GM23338 (cell line): ENCODE data around the gene IL4I1. TPM values are rescaled to one million over a fixed set of nuclear protein-coding genes. Genes with fewer than 3 reads are reported as not detected.
A peak's percentile ranks its signal among the peaks of the same experiment; 100 is the strongest.

Experiments used
- ATAC-seq: fragments of 200-7000 bp; cut with Tn5 transposase; 3 replicates; pipeline ENCODE4 v1.9.1; 2020
- DNase-seq: peaks from one replicate; pipeline ENCODE4 v3.0.0-alpha.2; 2015; ENCODE audit warnings: low spot score
- H2AFZ ChIP-seq: fragments of 200-600 bp; sonication (generic); 2 replicates; pipeline ENCODE4 v1.8.0; 2016; ENCODE audit warnings: antibody characterized with exemption, mild to moderate bottlenecking, moderate library complexity
- H3F3A ChIP-seq: fragments of 200-600 bp; sonication (generic); replicated peaks from 2 replicates; pipeline ENCODE4 v1.8.0; 2017; ENCODE audit warnings: antibody characterized with exemption, mixed run types, low read depth
- H3K27ac ChIP-seq: fragments of 200-600 bp; sonication (generic); 2 replicates; pipeline ENCODE4 v1.6.1; 2016; ENCODE audit warnings: low read depth
- H3K27me3 ChIP-seq: fragments of 200-600 bp; sonication (generic); 2 replicates; pipeline ENCODE4 v1.8.0; 2016; ENCODE audit warnings: mild to moderate bottlenecking, mixed run types, moderate library complexity; ENCODE audit not compliant: insufficient read depth
- H3K36me3 ChIP-seq: fragments of 200-600 bp; sonication (generic); 2 replicates; pipeline ENCODE4 v1.8.0; 2016; ENCODE audit warnings: mild to moderate bottlenecking; ENCODE audit not compliant: insufficient read depth
- H3K4me1 ChIP-seq: fragments of 200-600 bp; sonication (generic); 2 replicates; pipeline ENCODE4 v1.8.0; 2016; ENCODE audit warnings: mild to moderate bottlenecking, moderate library complexity; ENCODE audit not compliant: insufficient read depth
- H3K4me2 ChIP-seq: fragments of 200-600 bp; sonication (generic); 2 replicates; pipeline ENCODE4 v1.7.1; 2017; ENCODE audit warnings: mixed run types
- H3K4me3 ChIP-seq: fragments of 200-600 bp; sonication (generic); 2 replicates; pipeline ENCODE4 v1.6.1; 2016; ENCODE audit warnings: mixed run types
- H3K79me2 ChIP-seq: fragments of 200-600 bp; sonication (generic); replicated peaks from 2 replicates; pipeline ENCODE4 v1.8.0; 2017; ENCODE audit warnings: mild to moderate bottlenecking; ENCODE audit not compliant: insufficient read depth
- H3K9me2 ChIP-seq: fragments of 200-600 bp; sonication (generic); 2 replicates; pipeline ENCODE4 v1.8.0; 2017; ENCODE audit not compliant: insufficient read depth
- H4K20me1 ChIP-seq: fragments of 200-600 bp; sonication (generic); replicated peaks from 2 replicates; pipeline ENCODE4 v1.8.0; 2017; ENCODE audit warnings: mild to moderate bottlenecking; ENCODE audit not compliant: insufficient read depth
- H3K27ac Mint-ChIP-seq: 2 replicates; pipeline ENCODE4 v1.8.0; 2020; ENCODE audit warnings: inconsistent platforms, mild to moderate bottlenecking, moderate library complexity, mixed read lengths
- H3K27me3 Mint-ChIP-seq: 3 replicates; pipeline ENCODE4 v1.8.0; 2022; ENCODE audit warnings: low read depth, mild to moderate bottlenecking, moderate library complexity, mixed read lengths, inconsistent platforms; ENCODE audit not compliant: insufficient read depth, poor library complexity
- H3K36me3 Mint-ChIP-seq: 3 replicates; pipeline ENCODE4 v1.8.0; 2021; ENCODE audit warnings: low read depth, mild to moderate bottlenecking, inconsistent platforms, moderate library complexity, mixed read lengths
- H3K4me1 Mint-ChIP-seq: 3 replicates; pipeline ENCODE4 v1.8.0; 2020; ENCODE audit warnings: mild to moderate bottlenecking, inconsistent platforms, mixed read lengths
- H3K4me3 Mint-ChIP-seq: 3 replicates; pipeline ENCODE4 v1.8.0; 2021; ENCODE audit warnings: moderate library complexity, mild to moderate bottlenecking, inconsistent platforms, mixed read lengths
- H3K9me3 Mint-ChIP-seq: 3 replicates; pipeline ENCODE4 v1.8.0; 2020; ENCODE audit warnings: moderate library complexity, mild to moderate bottlenecking, inconsistent platforms, mixed read lengths
- CREB1 ChIP-seq: fragments of 250-450 bp; sonication (Bioruptor Pico); IDR thresholded peaks from 2 replicates; pipeline ENCODE4 v1.5.0; 2020; ENCODE audit warnings: low read depth, mild to moderate bottlenecking, moderate library complexity
- EZH2 ChIP-seq: fragments of 200-600 bp; sonication (generic); IDR thresholded peaks from one replicate; pipeline ENCODE4 v1.8.0; 2017; ENCODE audit warnings: antibody characterized with exemption, mild to moderate bottlenecking, low read depth; ENCODE audit not compliant: unreplicated experiment
- EZH2phosphoT487 ChIP-seq: fragments of 200-600 bp; sonication (generic); IDR thresholded peaks from one replicate; pipeline ENCODE4 v1.8.1; 2018; ENCODE audit warnings: antibody characterized with exemption; ENCODE audit not compliant: unreplicated experiment
- JUNB ChIP-seq: IDR thresholded peaks from one replicate; pipeline ENCODE4 v1.6.1; 2016; ENCODE audit warnings: antibody characterized with exemption; ENCODE audit not compliant: unreplicated experiment
- NANOG ChIP-seq: IDR thresholded peaks from 2 replicates; pipeline ENCODE4 v1.6.1; 2016; ENCODE audit warnings: antibody characterized with exemption, borderline replicate concordance
- POLR2AphosphoS5 ChIP-seq: IDR thresholded peaks from 2 replicates; pipeline ENCODE4 v1.6.1; 2016; ENCODE audit warnings: antibody characterized with exemption, low read depth
- STAT1 ChIP-seq: IDR thresholded peaks from one replicate; pipeline ENCODE4 v1.6.1; 2016; ENCODE audit warnings: antibody characterized with exemption; ENCODE audit not compliant: unreplicated experiment
- ZNF114 ChIP-seq: fragments of 250-450 bp; sonication (Bioruptor Pico); IDR thresholded peaks from 2 replicates; pipeline ENCODE4 v1.5.0; 2020; ENCODE audit warnings: mild to moderate bottlenecking, moderate library complexity
- ZNF331 ChIP-seq: fragments of 250-450 bp; sonication (Bioruptor Pico); IDR thresholded peaks from 2 replicates; pipeline ENCODE4 v1.5.0; 2020; ENCODE audit warnings: low read depth, mild to moderate bottlenecking, moderate library complexity
- long read RNA-seq: library from polyadenylated mRNA; unstranded; transcript quantifications from one replicate; pipeline ENCODE4 v2.0.0, GENCODE V29; 2020; ENCODE audit not compliant: unreplicated experiment
- polyA plus RNA-seq: library from polyadenylated mRNA; unstranded; fragments of >200 nt; fragmentation: Nextera tagmentation; extraction: Ambion mirVana; gene quantifications from 2 replicates; pipeline ENCODE4 v1.2.1, GENCODE V29; 2016
- total RNA-seq: library from RNA; depleted of rRNA; stranded (reverse); fragments of >200 nt; shearing (Covaris generic); gene quantifications from 2 replicates; pipeline ENCODE4 v1.2.3, GENCODE V29; 2014; rRNA removed
- TF ChIP-seq, protein P1 (sequence below), 2 experiments: fragments of 200-600 bp in 1 of 2; sonication (generic) in 1 of 2; conservative IDR thresholded peaks; 2 replicates each; pipeline versions ENCODE4 v1.5.1 to v1.6.1; 2016 to 2017; ENCODE audit warnings: antibody characterized with exemption in 2 of 2, low read depth in 2 of 2, mild to moderate bottlenecking in 2 of 2, moderate library complexity in 1 of 2
- TF ChIP-seq, protein P2 (sequence below): IDR thresholded peaks from one replicate; pipeline ENCODE4 v1.6.1; 2018; ENCODE audit warnings: antibody characterized with exemption; ENCODE audit not compliant: unreplicated experiment
- TF ChIP-seq, protein P3 (sequence below): IDR thresholded peaks from 2 replicates; pipeline ENCODE4 v1.6.1; 2016; ENCODE audit warnings: antibody characterized with exemption

Gene IL4I1, protein sequence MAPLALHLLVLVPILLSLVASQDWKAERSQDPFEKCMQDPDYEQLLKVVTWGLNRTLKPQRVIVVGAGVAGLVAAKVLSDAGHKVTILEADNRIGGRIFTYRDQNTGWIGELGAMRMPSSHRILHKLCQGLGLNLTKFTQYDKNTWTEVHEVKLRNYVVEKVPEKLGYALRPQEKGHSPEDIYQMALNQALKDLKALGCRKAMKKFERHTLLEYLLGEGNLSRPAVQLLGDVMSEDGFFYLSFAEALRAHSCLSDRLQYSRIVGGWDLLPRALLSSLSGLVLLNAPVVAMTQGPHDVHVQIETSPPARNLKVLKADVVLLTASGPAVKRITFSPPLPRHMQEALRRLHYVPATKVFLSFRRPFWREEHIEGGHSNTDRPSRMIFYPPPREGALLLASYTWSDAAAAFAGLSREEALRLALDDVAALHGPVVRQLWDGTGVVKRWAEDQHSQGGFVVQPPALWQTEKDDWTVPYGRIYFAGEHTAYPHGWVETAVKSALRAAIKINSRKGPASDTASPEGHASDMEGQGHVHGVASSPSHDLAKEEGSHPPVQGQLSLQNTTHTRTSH
- total RNA-seq = 0.50 and 0.69 TPM in 2 replicates
- polyA plus RNA-seq = 0.57 and 0.60 TPM in 2 replicates
- long read RNA-seq, partial matches to known transcripts = 1 of 1 reads
- long read RNA-seq, other reads (novel, unspliced or antisense) = 0 of 1 reads

DNA sequence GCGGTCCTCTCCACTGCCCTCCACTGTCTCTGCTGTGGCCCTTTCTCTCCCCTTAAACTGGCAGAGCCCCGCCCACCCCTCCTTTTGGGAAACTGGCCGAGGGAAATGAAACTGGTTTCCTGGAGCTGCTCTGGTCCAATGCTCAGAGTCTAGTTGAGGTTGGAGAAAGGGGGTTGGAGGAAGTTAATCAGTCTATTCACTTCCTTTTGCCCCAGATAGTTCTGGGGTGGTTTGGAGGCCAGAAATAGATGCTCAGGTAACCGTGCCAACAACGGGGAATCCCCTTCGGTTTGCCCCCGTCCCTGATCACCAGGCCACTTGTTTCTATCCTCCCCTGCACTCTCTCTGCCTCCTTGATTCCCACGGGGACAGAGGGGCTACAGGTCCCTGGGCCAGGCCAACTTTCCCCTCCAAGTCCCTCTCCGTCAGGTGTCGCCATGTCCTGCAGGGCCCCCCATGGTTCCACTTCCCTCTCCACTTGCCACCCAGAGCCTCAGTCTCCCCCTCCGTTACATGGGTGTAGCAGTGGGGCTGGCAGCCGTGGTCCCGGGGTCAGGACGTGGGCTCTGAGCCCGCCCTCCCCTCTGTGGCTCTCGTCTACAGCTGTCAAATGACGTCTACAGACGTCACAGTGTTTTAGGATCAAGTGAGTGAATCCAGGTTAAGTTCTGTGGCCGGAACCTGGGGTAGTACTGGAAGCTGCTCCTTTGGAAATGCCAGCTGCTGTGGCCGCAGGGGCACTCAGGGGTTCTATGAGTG, at the start of gene IL4I1:
IL4I1 (minus strand) TSS at position 25 of the 759 bp plus-strand sequence. CDS start 727 bp downstream, outside the sequence.
- DNase-seq (no peak), ATAC-seq (peak; percentile 18)
- Mint-ChIP-seq H3K4me3 (no peak within 1 kb of the TSS; the same call in 2 of the 3 replicates), H3K27ac (no peak within 1 kb of the TSS), H3K36me3 (no peaks in the 10 kb centered on the region), H3K4me1 (peaks cover 7% of the 10 kb centered on the region), H3K27me3 (peaks cover 11% of the 10 kb centered on the region), H3K9me3 (no peaks in the 10 kb centered on the region; the same call in 2 of the 3 replicates)
- H3K9me2 ChIP-seq = no peaks in the 10 kb centered on the region
- no peak within 1 kb of the TSS for H2AFZ ChIP-seq
- H4K20me1 ChIP-seq = no peaks in the 10 kb centered on the region
- no peaks in the 10 kb centered on the region for H3F3A ChIP-seq
- no peaks in the 10 kb centered on the region for H3K4me1 ChIP-seq
- H3K36me3 ChIP-seq = no peaks in the 10 kb centered on the region
- no peak within 1 kb of the TSS for H3K4me2 ChIP-seq
- H3K27ac ChIP-seq = no peak within 1 kb of the TSS
- H3K4me3 ChIP-seq = no peak within 1 kb of the TSS
- no peaks in the 10 kb centered on the region for H3K79me2 ChIP-seq
- no peaks in the 10 kb centered on the region for H3K27me3 ChIP-seq
- TF ChIP-seq ZNF331 (CRISPR knock-in tag) (no peak), ZNF114 (CRISPR knock-in tag) (no peak), POLR2AphosphoS5 (no peak), STAT1 (no peak), EZH2phosphoT487 (no peak), JUNB (no peak), CREB1 (CRISPR knock-in tag) (no peak), NANOG (no peak), EZH2 (no peak)
- TF ChIP-seq, protein P1, sequence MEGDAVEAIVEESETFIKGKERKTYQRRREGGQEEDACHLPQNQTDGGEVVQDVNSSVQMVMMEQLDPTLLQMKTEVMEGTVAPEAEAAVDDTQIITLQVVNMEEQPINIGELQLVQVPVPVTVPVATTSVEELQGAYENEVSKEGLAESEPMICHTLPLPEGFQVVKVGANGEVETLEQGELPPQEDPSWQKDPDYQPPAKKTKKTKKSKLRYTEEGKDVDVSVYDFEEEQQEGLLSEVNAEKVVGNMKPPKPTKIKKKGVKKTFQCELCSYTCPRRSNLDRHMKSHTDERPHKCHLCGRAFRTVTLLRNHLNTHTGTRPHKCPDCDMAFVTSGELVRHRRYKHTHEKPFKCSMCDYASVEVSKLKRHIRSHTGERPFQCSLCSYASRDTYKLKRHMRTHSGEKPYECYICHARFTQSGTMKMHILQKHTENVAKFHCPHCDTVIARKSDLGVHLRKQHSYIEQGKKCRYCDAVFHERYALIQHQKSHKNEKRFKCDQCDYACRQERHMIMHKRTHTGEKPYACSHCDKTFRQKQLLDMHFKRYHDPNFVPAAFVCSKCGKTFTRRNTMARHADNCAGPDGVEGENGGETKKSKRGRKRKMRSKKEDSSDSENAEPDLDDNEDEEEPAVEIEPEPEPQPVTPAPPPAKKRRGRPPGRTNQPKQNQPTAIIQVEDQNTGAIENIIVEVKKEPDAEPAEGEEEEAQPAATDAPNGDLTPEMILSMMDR (conservative IDR thresholded peaks at IDR 0.05; ENCODE audit: low read depth in 2 of 2) = no peak
- TF ChIP-seq, protein P2, sequence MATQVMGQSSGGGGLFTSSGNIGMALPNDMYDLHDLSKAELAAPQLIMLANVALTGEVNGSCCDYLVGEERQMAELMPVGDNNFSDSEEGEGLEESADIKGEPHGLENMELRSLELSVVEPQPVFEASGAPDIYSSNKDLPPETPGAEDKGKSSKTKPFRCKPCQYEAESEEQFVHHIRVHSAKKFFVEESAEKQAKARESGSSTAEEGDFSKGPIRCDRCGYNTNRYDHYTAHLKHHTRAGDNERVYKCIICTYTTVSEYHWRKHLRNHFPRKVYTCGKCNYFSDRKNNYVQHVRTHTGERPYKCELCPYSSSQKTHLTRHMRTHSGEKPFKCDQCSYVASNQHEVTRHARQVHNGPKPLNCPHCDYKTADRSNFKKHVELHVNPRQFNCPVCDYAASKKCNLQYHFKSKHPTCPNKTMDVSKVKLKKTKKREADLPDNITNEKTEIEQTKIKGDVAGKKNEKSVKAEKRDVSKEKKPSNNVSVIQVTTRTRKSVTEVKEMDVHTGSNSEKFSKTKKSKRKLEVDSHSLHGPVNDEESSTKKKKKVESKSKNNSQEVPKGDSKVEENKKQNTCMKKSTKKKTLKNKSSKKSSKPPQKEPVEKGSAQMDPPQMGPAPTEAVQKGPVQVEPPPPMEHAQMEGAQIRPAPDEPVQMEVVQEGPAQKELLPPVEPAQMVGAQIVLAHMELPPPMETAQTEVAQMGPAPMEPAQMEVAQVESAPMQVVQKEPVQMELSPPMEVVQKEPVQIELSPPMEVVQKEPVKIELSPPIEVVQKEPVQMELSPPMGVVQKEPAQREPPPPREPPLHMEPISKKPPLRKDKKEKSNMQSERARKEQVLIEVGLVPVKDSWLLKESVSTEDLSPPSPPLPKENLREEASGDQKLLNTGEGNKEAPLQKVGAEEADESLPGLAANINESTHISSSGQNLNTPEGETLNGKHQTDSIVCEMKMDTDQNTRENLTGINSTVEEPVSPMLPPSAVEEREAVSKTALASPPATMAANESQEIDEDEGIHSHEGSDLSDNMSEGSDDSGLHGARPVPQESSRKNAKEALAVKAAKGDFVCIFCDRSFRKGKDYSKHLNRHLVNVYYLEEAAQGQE = no peak
- TF ChIP-seq, protein P3, sequence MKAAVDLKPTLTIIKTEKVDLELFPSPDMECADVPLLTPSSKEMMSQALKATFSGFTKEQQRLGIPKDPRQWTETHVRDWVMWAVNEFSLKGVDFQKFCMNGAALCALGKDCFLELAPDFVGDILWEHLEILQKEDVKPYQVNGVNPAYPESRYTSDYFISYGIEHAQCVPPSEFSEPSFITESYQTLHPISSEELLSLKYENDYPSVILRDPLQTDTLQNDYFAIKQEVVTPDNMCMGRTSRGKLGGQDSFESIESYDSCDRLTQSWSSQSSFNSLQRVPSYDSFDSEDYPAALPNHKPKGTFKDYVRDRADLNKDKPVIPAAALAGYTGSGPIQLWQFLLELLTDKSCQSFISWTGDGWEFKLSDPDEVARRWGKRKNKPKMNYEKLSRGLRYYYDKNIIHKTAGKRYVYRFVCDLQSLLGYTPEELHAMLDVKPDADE = no peak
